Kidney (tissue), 14 donors: ENCODE measurements around the gene LTB4R2. TPM values are rescaled to one million over a fixed set of nuclear protein-coding genes. Genes with fewer than 3 reads are reported as not detected.

Experiments used
- DNase-seq, 5 donors: peaks; one replicate each; pipeline ENCODE4 v3.0.0-alpha.2; 2013 to 2020
- FAIRE-seq: peaks from 2 replicates; lab custom pipeline; 2012; peaks lifted over from hg19 to GRCh38; lab: Jason Lieb, UNC
- H3K27ac ChIP-seq, 2 donors: one replicate each; pipeline ENCODE4 v1.7.0; 2013; ENCODE audit warnings: low read depth in 2 of 2, low read length in 2 of 2, inconsistent platforms in 1 of 2
- H3K27me3 ChIP-seq: one replicate; pipeline ENCODE4 v1.7.1; 2013; ENCODE audit warnings: low read length, inconsistent platforms; ENCODE audit not compliant: control insufficient read depth, insufficient read depth
- H3K36me3 ChIP-seq, 3 donors: one replicate each; pipeline versions ENCODE4 v1.7.0 to v1.7.1; 2013; ENCODE audit warnings: low read length in 3 of 3, control low read depth in 1 of 3, inconsistent platforms in 1 of 3; ENCODE audit not compliant: insufficient read depth in 3 of 3, control insufficient read depth in 2 of 3
- H3K4me1 ChIP-seq, 3 donors: one replicate each; pipeline versions ENCODE4 v1.7.0 to v1.7.1; 2013; ENCODE audit warnings: low read length in 3 of 3, inconsistent platforms in 1 of 3, low read depth in 1 of 3; ENCODE audit not compliant: control insufficient read depth in 2 of 3, insufficient read depth in 2 of 3
- H3K4me3 ChIP-seq, 3 donors: one replicate each; pipeline versions ENCODE4 v1.7.0 to v1.8.1; 2013; ENCODE audit warnings: low read length in 3 of 3, control low read depth in 1 of 3, inconsistent platforms in 1 of 3
- H3K9ac ChIP-seq, 3 donors: one replicate each; pipeline versions ENCODE4 v1.7.0 to v1.7.1; 2013; ENCODE audit warnings: low read length in 3 of 3, control low read depth in 1 of 3, inconsistent platforms in 1 of 3
- H3K9me3 ChIP-seq, 3 donors: one replicate each; pipeline versions ENCODE4 v1.7.0 to v1.7.1; 2013; ENCODE audit warnings: low read length in 3 of 3, control low read depth in 1 of 3, inconsistent platforms in 1 of 3; ENCODE audit not compliant: control insufficient read depth in 2 of 3, insufficient read depth in 1 of 3
- intact Hi-C: fragments of 100-400 bp; cut with DNase I; formaldehyde crosslinking; loops from one replicate; pipeline ENCODE4 v1.11.1; 2022
- polyA plus RNA-seq: library from polyadenylated mRNA; stranded (reverse); fragments of 350-450 nt; fragmentation: Illumina TruSeq; extraction: RNeasy Lipid Tissue Mini Kit (QIAGEN cat#74804); gene quantifications from one replicate; pipeline ENCODE4 v1.2.3, GENCODE V29; 2014; ENCODE audit warnings: low read depth, low replicate concordance; ENCODE audit not compliant: insufficient read depth
- total RNA-seq: library from RNA; stranded (reverse); fragmentation: NEBNext Ultra II Directional; extraction: Animal tissue kit (Norgen Biotek cat#: 25700); gene quantifications from one replicate; pipeline ENCODE4 v1.2.1, GENCODE V29; 2021
- TF ChIP-seq, protein P1 (sequence below): IDR thresholded peaks from 3 replicates; pipeline ENCODE4 v1.5.1; 2012; ENCODE audit warnings: mild to moderate bottlenecking, moderate library complexity, borderline replicate concordance; ENCODE audit not compliant: insufficient read depth; ENCODE audit errors: extremely low read depth
- donor health status: control.
- donor health status: control.
- donor health status: control.
- donor health status: control.
- donor health status: control.
- donor health status: DM: yes; HTN: yes; CAD: no.
- donor health status: Normal renal cell carcinoma (clear cell type).

The LTB4R2 gene
- total and polyA plus RNA-seq, 2 donors from 2014 or later = 0.67 to 9.2 TPM

DNA sequence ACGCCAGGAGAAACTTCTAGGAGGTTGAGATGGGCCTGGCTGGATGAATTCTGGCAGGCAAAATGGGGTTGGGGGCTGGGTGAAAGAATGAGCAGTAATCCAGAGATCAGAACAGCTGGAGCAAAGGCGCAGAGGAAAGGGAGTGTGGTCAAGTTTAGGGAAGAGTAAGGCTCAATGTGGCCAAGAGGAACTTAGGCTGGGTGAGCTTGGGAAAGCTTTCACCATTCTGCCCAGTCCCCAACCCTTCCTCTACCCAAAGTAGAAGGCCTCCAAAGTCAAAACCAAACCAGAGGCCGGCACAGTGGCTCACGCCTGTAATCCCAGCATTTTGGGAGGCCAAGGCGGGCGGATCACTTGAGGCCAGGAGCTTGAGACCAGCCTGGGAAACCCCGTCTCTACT is 28.3 kb upstream of the LTB4R2 start:
- intact Hi-C loops = no loop called here
- Histone ChIP-seq H3K9ac (no peak overlapping the region), H3K4me3 (no peak overlapping the region), H3K27ac (no peak overlapping the region), H3K27me3 (no peaks in the 10 kb centered on the region), H3K9me3 (no peaks in the 10 kb centered on the region), H3K36me3 (no peaks in the 10 kb centered on the region), H3K4me1 (peaks cover 0 to 3% (median 0%) of the 10 kb centered on the region in 3 donors)
- FAIRE-seq = no peak
- TF ChIP-seq, protein P1, sequence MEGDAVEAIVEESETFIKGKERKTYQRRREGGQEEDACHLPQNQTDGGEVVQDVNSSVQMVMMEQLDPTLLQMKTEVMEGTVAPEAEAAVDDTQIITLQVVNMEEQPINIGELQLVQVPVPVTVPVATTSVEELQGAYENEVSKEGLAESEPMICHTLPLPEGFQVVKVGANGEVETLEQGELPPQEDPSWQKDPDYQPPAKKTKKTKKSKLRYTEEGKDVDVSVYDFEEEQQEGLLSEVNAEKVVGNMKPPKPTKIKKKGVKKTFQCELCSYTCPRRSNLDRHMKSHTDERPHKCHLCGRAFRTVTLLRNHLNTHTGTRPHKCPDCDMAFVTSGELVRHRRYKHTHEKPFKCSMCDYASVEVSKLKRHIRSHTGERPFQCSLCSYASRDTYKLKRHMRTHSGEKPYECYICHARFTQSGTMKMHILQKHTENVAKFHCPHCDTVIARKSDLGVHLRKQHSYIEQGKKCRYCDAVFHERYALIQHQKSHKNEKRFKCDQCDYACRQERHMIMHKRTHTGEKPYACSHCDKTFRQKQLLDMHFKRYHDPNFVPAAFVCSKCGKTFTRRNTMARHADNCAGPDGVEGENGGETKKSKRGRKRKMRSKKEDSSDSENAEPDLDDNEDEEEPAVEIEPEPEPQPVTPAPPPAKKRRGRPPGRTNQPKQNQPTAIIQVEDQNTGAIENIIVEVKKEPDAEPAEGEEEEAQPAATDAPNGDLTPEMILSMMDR = no peak
- DNase-seq = no peak

DNA sequence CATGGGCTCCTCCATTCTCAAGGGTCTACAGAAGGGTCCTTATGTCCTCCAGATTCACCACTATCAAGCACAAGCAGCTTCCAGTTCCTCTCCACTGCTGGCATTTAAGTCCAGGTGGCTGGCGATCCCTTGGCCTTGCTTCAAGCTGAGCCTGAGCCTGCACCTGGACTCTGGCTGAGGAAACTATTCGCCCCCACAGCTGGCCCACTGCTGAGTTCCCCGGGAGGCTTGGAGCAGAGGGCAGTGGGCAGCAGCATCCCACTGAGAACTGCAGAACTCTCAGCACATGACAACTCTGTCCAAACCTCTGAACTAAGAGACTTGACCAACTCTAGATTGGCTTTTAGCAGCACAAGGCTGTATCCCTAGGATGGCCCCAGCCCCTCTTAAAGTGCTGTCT is 27.2 kb upstream of the LTB4R2 start:
- no peaks in the 10 kb centered on the region for H3K27me3 ChIP-seq
- H3K9me3 ChIP-seq = no peaks in the 10 kb centered on the region
- H3K27ac ChIP-seq = no peak overlapping the region
- TF ChIP-seq, protein P1 = no peak
- peaks cover 0 to 3% (median 0%) of the 10 kb centered on the region in 3 donors for H3K4me1 ChIP-seq
- FAIRE-seq = no peak
- DNase-seq = no peak
- intact Hi-C loops = no loop called here
- no peak overlapping the region for H3K4me3 ChIP-seq
- no peak overlapping the region for H3K9ac ChIP-seq
- no peaks in the 10 kb centered on the region for H3K36me3 ChIP-seq

DNA sequence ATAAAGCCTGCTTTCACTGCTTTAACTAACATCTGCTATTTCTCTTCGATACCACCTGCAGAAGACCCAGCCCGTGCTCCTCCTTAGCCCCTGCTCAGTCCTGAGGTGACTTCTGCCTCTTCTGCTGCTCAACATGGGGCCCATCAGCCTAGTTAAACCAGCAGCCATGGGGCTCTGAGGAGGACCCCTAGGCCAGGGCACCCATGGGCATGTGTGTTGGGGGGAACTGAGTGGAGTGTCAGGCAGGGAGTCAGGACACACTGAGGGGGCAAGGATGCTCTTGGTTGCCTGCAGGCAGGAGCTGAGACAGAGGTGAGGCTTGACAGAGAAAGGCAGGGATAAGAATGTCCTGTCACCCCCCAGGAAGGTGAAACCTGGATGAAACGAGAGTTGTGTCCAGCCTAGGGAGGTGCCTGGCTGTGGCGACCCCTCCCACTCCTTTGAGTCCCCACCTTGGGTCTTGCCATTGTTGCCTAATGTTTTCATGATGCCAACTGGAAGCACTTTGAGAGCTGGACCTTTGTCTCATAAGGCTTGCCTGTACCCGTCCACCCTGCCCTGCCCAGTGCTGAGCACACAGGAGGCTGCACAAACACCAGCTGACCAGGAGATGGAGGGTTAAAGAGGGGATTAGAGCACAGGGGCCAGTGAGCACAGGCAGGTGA is 26.0 kb upstream of the LTB4R2 start:
- Histone ChIP-seq H3K36me3 (no peaks in the 10 kb centered on the region), H3K27ac (no peak overlapping the region), H3K27me3 (no peaks in the 10 kb centered on the region), H3K9ac (no peak overlapping the region), H3K4me3 (no peak overlapping the region), H3K9me3 (no peaks in the 10 kb centered on the region), H3K4me1 (peaks cover 0 to 3% (median 0%) of the 10 kb centered on the region in 3 donors)
- intact Hi-C loops = no loop called here
- FAIRE-seq (no peak), DNase-seq (no peak)
- TF ChIP-seq, protein P1 = no peak

DNA sequence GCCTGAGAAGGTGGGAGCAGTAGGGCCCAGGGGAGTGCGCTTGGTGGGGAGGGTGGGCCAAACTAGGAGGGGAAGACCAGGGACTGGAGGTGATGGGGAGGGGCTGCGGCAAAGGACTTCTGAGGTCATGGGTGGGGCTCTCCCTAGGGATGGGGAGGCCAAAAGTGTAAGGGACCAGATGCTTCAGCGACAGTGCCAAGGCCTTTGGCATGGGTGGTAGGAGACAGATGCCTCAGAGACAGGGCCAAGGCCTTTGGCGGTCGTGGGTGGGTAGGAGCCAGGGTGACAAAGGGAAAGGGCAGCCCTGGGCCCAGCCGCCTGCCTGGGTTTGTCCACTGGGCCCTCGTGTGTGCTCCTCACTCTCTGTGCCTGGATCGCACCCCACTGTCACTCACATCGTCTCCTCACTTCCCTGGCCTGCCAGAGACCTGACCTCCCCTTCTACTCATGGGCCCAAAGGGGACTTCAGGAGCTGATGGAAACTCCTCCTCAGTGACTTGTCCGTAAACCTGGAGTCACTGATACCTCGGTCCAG is 25.4 kb upstream of the LTB4R2 start:
- H3K4me3 ChIP-seq = no peak overlapping the region
- intact Hi-C loops = no loop called here
- DNase-seq (no peak), FAIRE-seq (no peak)
- H3K27ac ChIP-seq = no peak overlapping the region
- no peak overlapping the region for H3K9ac ChIP-seq
- TF ChIP-seq, protein P1 = no peak
- no peaks in the 10 kb centered on the region for H3K4me1 ChIP-seq
- peaks cover 0 to 3% (median 3%) of the 10 kb centered on the region in 3 donors for H3K36me3 ChIP-seq
- H3K27me3 ChIP-seq = no peaks in the 10 kb centered on the region
- H3K9me3 ChIP-seq = no peaks in the 10 kb centered on the region
